Stimulated activated CD4-positive, alpha-beta T cell treated with anti-CD3 and anti-CD28 coated beads, Interleukin-15, amount 100 ng/mL, for 48 hours (primary cell): ENCODE measurements around the gene MIEN1.
A peak's percentile ranks its signal among the peaks of the same experiment; 100 is the strongest.
"Not testable (repeated sequence)": the region's sequence is repeated elsewhere in the genome, so short reads cannot be mapped to it uniquely, and the experiment has no call there.

Experiments used
- DNase-seq, 2 donors: peaks; one replicate each; pipeline ENCODE4 v3.0.0-alpha.2; 2020; ENCODE audit warnings: low read depth in 2 of 2

MIEN1 gene

GRCh38 chr17:39699157-39699817 is 31.0 kb downstream of the MIEN1 start:
- not testable (repeated sequence) for DNase-seq

GRCh38 chr17:39697961-39698360 is 32.4 kb downstream of the MIEN1 start:
- DNase-seq: no peak

GRCh38 chr17:39696731-39697130 is 33.6 kb downstream of the MIEN1 start:
- DNase-seq: no peak

DNA sequence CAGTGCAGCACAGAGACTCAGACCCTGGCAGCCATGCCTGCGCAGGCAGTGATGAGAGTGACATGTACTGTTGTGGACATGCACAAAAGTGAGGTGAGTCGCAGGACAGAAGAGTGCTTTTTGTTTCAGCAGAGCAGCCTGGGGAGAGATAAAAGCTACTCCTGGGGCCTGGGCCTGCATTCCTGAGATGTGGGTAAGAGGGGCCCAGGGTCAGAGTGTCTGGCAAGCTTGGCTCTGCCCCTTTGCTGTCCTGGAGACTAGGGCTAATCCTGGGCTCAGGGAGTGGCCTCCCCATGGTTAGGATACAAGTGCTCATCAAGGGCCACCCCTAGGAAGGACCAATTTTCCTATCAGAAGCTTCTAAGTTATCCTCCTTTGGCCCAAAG is 35.2 kb downstream of the MIEN1 start:
- DNase-seq: no peak

DNA sequence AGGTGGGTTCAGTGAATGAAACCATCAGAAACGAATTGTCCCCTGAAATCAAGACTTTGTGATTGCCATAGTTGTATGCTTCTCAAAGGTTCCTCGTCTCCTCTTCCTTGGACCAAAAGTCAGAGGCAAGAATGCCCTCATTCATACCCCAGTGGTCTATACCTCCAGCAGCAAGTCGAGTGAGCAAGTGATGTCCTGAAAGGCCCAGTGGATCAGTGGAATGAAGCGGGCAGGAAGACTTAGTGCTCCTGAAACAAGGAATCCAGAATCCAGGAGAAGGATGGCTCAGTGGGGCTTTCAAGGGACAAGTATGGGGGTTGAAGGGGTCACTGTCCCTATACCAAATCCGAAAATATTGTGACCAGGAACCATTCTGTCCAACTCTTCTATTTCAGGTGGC is 35.7 kb downstream of the MIEN1 start:
- DNase-seq: no peak

- DNase-seq: no peak
Measured at GRCh38 chr17:39688945-39689344, 41.4 kb downstream of the MIEN1 start.

- no peak for DNase-seq
Measured at GRCh38 chr17:39688475-39688835, 41.9 kb downstream of the MIEN1 start.

DNA sequence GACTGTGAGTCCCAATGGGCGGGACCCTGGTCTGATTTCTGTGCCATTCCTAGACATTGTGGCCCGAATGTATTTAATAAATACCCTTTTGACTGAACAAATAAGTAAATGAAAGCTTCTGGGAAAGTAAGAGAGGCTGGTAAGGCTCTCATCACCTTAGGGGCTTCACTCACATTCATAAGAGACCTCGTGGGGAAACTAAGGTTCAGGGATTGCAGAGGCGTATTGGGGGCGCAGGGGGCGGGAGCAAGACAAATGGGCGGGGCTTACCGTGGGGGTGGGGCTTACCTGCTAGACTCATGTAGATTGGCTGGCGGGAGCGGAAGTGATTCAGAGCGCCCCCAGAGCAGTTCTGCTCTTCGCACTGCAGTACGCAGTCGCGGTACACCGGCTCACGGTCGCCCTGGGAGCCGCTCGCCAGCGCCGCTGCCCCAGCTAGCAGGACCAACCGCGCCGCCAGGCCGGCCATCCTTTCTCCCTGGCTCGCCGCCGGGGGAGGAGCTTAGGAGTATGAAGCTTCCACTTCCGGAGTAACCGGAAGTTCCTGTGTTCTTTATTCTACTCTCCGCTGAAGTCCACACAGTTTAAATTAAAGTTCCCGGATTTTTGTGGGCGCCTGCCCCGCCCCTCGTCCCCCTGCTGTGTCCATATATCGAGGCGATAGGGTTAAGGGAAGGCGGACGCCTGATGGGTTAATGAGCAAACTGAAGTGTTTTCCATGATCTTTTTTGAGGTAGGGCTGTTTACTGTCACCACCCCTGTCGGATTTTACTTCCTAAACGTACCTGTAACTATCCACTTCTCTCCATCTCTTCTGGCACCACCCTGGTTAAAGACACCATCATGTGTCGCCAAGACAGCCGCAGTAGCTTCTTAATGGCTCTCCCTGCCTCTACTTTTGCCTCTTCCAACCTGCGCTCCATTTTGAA is 42.5 kb downstream of the MIEN1 start, which contains the start of gene PGAP3:
TSS of gene PGAP3 (minus strand) at position 512 of the 929 bp plus-strand sequence. CDS start at position 469, 43 bp downstream.
- DNase-seq: peak; percentile 80 to 83

DNA sequence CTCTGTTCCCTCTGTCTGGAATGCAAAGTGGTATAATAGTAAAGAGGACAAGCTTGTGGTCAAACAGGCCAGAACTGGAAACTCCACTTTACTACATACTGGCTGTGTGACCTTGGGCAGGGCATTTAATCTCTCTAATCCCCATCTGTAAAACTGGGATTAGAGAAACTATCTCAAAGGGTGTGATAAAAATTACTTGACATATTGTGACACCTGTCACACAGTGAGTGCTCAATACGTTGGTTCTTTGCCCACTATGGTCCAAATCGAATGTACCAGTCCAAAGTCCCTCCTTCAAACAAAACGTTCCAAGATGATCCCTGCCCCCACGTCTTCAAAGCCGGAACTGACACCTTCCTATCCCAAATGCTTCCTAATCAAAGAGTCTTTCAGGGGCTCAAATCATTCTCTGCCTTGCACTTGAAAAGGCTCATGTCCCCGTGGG is 43.2 kb downstream of the MIEN1 start:
- DNase-seq: no peak

GRCh38 chr17:39684369-39685192 is 45.8 kb downstream of the MIEN1 start:
- no peak for DNase-seq

GRCh38 chr17:39683295-39683939 is 46.9 kb downstream of the MIEN1 start:
- DNase-seq: no peak

GRCh38 chr17:39679521-39680192 is 50.7 kb downstream of the MIEN1 start:
- no peak for DNase-seq
